Aorta (tissue), 5 donors: ENCODE data around the gene INPP5J. TPM values are rescaled to one million over a fixed set of nuclear protein-coding genes. Genes with fewer than 3 reads are reported as not detected.

Source experiments
- ATAC-seq: fragments of 200-7000 bp; cut with Tn5 transposase; one replicate; pipeline ENCODE4 v1.9.1; 2022; ENCODE audit warnings: moderate library complexity; ENCODE audit not compliant: low FRiP score
- DNase-seq, 2 donors: peaks; one replicate each; pipeline ENCODE4 v3.0.0-alpha.2; 2020
- H3K27ac ChIP-seq, 2 donors: one replicate each; pipeline ENCODE4 v1.5.1; 2013; ENCODE audit warnings: low read length in 2 of 2, mild to moderate bottlenecking in 2 of 2, moderate library complexity in 2 of 2, control low read depth in 1 of 2, inconsistent platforms in 1 of 2, low read depth in 1 of 2
- H3K27me3 ChIP-seq, 2 donors: one replicate each; pipeline ENCODE4 v1.6.1; 2013; ENCODE audit warnings: control low read depth in 1 of 2, low read length in 1 of 2, mild to moderate bottlenecking in 1 of 2, moderate library complexity in 1 of 2; ENCODE audit not compliant: insufficient read depth in 2 of 2, control insufficient read depth in 1 of 2
- H3K36me3 ChIP-seq, 2 donors: one replicate each; pipeline ENCODE4 v1.6.1; 2013; ENCODE audit warnings: control low read depth in 1 of 2, low read length in 1 of 2, mild to moderate bottlenecking in 1 of 2; ENCODE audit not compliant: insufficient read depth in 2 of 2, control insufficient read depth in 1 of 2
- H3K4me1 ChIP-seq, 2 donors: one replicate each; pipeline ENCODE4 v1.6.1; 2013; ENCODE audit warnings: low read length in 2 of 2, control low read depth in 1 of 2, mild to moderate bottlenecking in 1 of 2, moderate library complexity in 1 of 2; ENCODE audit not compliant: insufficient read depth in 2 of 2, control insufficient read depth in 1 of 2
- H3K4me3 ChIP-seq, 2 donors: one replicate each; pipeline ENCODE4 v1.5.1; 2013; ENCODE audit warnings: low read length in 2 of 2, control low read depth in 1 of 2, mild to moderate bottlenecking in 1 of 2
- H3K9me3 ChIP-seq: one replicate; pipeline ENCODE4 v1.6.1; 2013; ENCODE audit warnings: mild to moderate bottlenecking, low read length; ENCODE audit not compliant: control insufficient read depth
- WGBS, 2 donors: extraction: QIAGEN DNeasy Blood & Tissue Kit; methylation state at CpG; one replicate each; pipeline ENCODE4 v1.1.7; 2013; 5-methylcytosine and 5-hydroxymethylcytosine counted together
- intact Hi-C, 2 donors: fragments of 100-400 bp; cut with DNase I; formaldehyde crosslinking; loops; one replicate each; pipeline versions ENCODE4 v1.14.2 to v1.15.0; 2022
- polyA plus RNA-seq, 2 donors: library from polyadenylated mRNA; stranded (reverse); fragments of 200-250 nt; gene quantifications; one replicate each; pipeline ENCODE4 v1.2.3, GENCODE V29; 2013
- total RNA-seq, 2 donors: library from RNA; stranded (reverse); fragmentation: NEBNext Ultra II Directional; extraction: Animal tissue kit (Norgen Biotek cat#: 25700); gene quantifications; one replicate each; pipeline ENCODE4 v1.2.1, GENCODE V29; 2021
- donor health status: healthy with polysubstance abuse.
- donor health status: Bipolar disorder and iron deficiency.
- donor health status: DM: no; HTN: no; CAD: no.
- donor health status: DM: no; HTN: no; CAD: no.
- donor health status: DM: yes; HTN: yes; CAD: no.

Gene INPP5J
- total and polyA plus RNA-seq, 4 donors: 2.4 to 8.3 (median 5.5) TPM

GRCh38 chr22:31080848-31081649 is 41.7 kb upstream of the INPP5J start, which contains the start of gene SMTN:
Gene SMTN, plus strand, starts transcription at chr22:31081318. Its CDS starts 1,941 bp downstream, at chr22:31083259.
- peak within 1 kb of the TSS; percentile 87 to 89 for H3K4me3 ChIP-seq
- peak within 1 kb of the TSS; percentile 34 to 93 for H3K27ac ChIP-seq
- peak; percentile 87 for ATAC-seq
- no peaks in the 10 kb centered on the region for H3K9me3 ChIP-seq
- intact Hi-C loops: loop anchor here (2.0 to 10.0 kb wide), 4 partner anchors 26 to 446 kb away; partner anchors contain the start of genes MORC2 (in 1 of the 2), SLC35E4 (in 1 of the 2) and TUG1 (in 1 of the 2)
- peak; percentile 94 to 98 for DNase-seq
- H3K27me3 ChIP-seq: no peaks in the 10 kb centered on the region
- no peaks in the 10 kb centered on the region for H3K4me1 ChIP-seq
- WGBS, 2 donors: 0 to 1% methylated on average over 57 to 63 of the region's 63 CpGs
- H3K36me3 ChIP-seq: peaks cover 0 to 4% of the 10 kb centered on the region in 2 donors

GRCh38 chr22:31081963-31082605 is 40.7 kb upstream of the INPP5J start:
- intact Hi-C loops: loop anchor here (2.0 to 10.0 kb wide), 6 partner anchors 27 to 447 kb away; partner anchors contain the start of genes MORC2 (in 2 of the 2), TUG1 (in 2 of the 2) and SLC35E4 (in 1 of the 2)
- no peaks in the 10 kb centered on the region for H3K9me3 ChIP-seq
- WGBS, 2 donors: 4 to 5% methylated on average over 6 of the region's 6 CpGs
- no peaks in the 10 kb centered on the region for H3K4me1 ChIP-seq
- H3K36me3 ChIP-seq: peaks cover 0 to 4% of the 10 kb centered on the region in 2 donors
- H3K4me3 ChIP-seq: peak overlapping the region; percentile 87 to 89
- no peak for DNase-seq
- peak overlapping the region; percentile 34 to 93 for H3K27ac ChIP-seq
- ATAC-seq: no peak
- H3K27me3 ChIP-seq: no peaks in the 10 kb centered on the region

- 13 to 15% methylated on average over 11 of the region's 11 CpGs for WGBS, 2 donors
- ATAC-seq: peak; percentile 52
- Histone ChIP-seq H3K9me3 (no peaks in the 10 kb centered on the region), H3K4me1 (no peaks in the 10 kb centered on the region), H3K36me3 (peaks cover 0 to 4% of the 10 kb centered on the region in 2 donors), H3K4me3 (peak overlapping the region; percentile 87 to 89), H3K27ac (peak overlapping the region; percentile 34 to 93), H3K27me3 (no peaks in the 10 kb centered on the region)
- intact Hi-C loops: loop anchor here (2.0 to 10.0 kb wide), 5 partner anchors 38 to 448 kb away; partner anchors contain the start of genes MORC2 (in 2 of the 2), TUG1 (in 2 of the 2) and SLC35E4 (in 1 of the 2)
- peak; percentile 87 to 93 for DNase-seq
These were observed 40.0 kb upstream of the INPP5J start for GRCh38 chr22:31082606-31083376.

- Histone ChIP-seq H3K27me3 (no peaks in the 10 kb centered on the region), H3K27ac (peak overlapping the region; percentile 30 to 85), H3K4me3 (peak overlapping the region; percentile 87 to 89), H3K4me1 (no peaks in the 10 kb centered on the region), H3K36me3 (peaks cover 3 to 4% of the 10 kb centered on the region in 2 donors), H3K9me3 (no peaks in the 10 kb centered on the region)
- ATAC-seq (no peak), DNase-seq (peak in 1 of 2 donors; percentile 54)
- intact Hi-C loops: loop anchor here (2.0 to 10.0 kb wide), 5 partner anchors 39 to 449 kb away; partner anchors contain the start of genes MORC2 (in 2 of the 2), TUG1 (in 2 of the 2) and SLC35E4 (in 1 of the 2)
- WGBS, 2 donors: 7 to 12% methylated on average over 3 of the region's 3 CpGs
These were observed 39.4 kb upstream of the INPP5J start for GRCh38 chr22:31083377-31083768.

- DNase-seq: no peak
- intact Hi-C loops: loop anchor here (1.0 to 10.0 kb wide), 6 partner anchors 39 to 449 kb away; partner anchors contain the start of genes MORC2 (in 2 of the 2), TUG1 (in 2 of the 2) and SLC35E4 (in 1 of the 2)
- WGBS, 2 donors: 2 to 3% methylated on average over 18 of the region's 18 CpGs
- Histone ChIP-seq H3K27me3 (no peaks in the 10 kb centered on the region), H3K36me3 (peaks cover 4 to 5% of the 10 kb centered on the region in 2 donors), H3K9me3 (no peaks in the 10 kb centered on the region), H3K27ac (peak overlapping the region; percentile 23 to 85), H3K4me3 (peak overlapping the region; percentile 87 to 89), H3K4me1 (no peaks in the 10 kb centered on the region)
- no peak for ATAC-seq
These were observed 38.6 kb upstream of the INPP5J start for GRCh38 chr22:31083923-31084810.

- peaks cover 4 to 5% of the 10 kb centered on the region in 2 donors for H3K36me3 ChIP-seq
- no peaks in the 10 kb centered on the region for H3K9me3 ChIP-seq
- no peaks in the 10 kb centered on the region for H3K27me3 ChIP-seq
- WGBS, 2 donors: 0% methylated on average over 45 to 69 of the region's 69 CpGs
- no peaks in the 10 kb centered on the region for H3K4me1 ChIP-seq
- H3K4me3 ChIP-seq: peak overlapping the region; percentile 50 to 87
- DNase-seq: peak; percentile 95 to 96
- H3K27ac ChIP-seq: peak overlapping the region; percentile 84 to 87
- ATAC-seq: peak; percentile 86
- intact Hi-C loops: loop anchor here (1.0 to 10.0 kb wide), 5 partner anchors 48 to 450 kb away; partner anchors contain the start of genes MORC2 (in 1 of the 2), SLC35E4 (in 1 of the 2) and TUG1 (in 1 of the 2)
These were observed 37.8 kb upstream of the INPP5J start for GRCh38 chr22:31084811-31085492.

GRCh38 chr22:31085493-31085824 is 37.3 kb upstream of the INPP5J start:
- Histone ChIP-seq H3K9me3 (no peaks in the 10 kb centered on the region), H3K4me1 (no peaks in the 10 kb centered on the region), H3K27ac (peak overlapping the region; percentile 84 to 87), H3K27me3 (no peaks in the 10 kb centered on the region), H3K4me3 (peak overlapping the region; percentile 30 to 50), H3K36me3 (peaks cover 4 to 5% of the 10 kb centered on the region in 2 donors)
- ATAC-seq (no peak), DNase-seq (peak; percentile 59 to 73)
- intact Hi-C loops: loop anchor here (1.0 to 10.0 kb wide), 3 partner anchors 67 to 451 kb away; partner anchors contain the start of gene SLC35E4 (in 1 of the 2)
- 0 to 2% methylated on average over 9 to 13 of the region's 13 CpGs for WGBS, 2 donors
